ACC112 (cell line): ENCODE data around the gene DCAF15.
A peak's percentile ranks its signal among the peaks of the same experiment; 100 is the strongest.

Experiments used
- H2AFZ ChIP-seq: fragments of 200-600 bp; sonication (generic); one replicate; pipeline ENCODE4 v1.6.0; 2017; ENCODE audit warnings: antibody characterized with exemption, low read length; ENCODE audit not compliant: unreplicated experiment
- H3K27ac ChIP-seq: fragments of 200-600 bp; sonication (generic); 2 replicates; pipeline ENCODE4 v1.5.1; 2014; ENCODE audit warnings: low read depth, mild to moderate bottlenecking, antibody characterized with exemption, low read length, moderate library complexity
- H3K27me3 ChIP-seq: fragments of 200-600 bp; sonication (generic); 2 replicates; pipeline ENCODE4 v1.6.1; 2014; ENCODE audit warnings: mild to moderate bottlenecking, antibody characterized with exemption, low read length, moderate library complexity, mixed read lengths; ENCODE audit not compliant: insufficient read depth
- H3K36me3 ChIP-seq: fragments of 200-600 bp; sonication (generic); 2 replicates; pipeline ENCODE4 v1.6.1; 2016; ENCODE audit warnings: mild to moderate bottlenecking, antibody characterized with exemption, low read length, moderate library complexity, mixed read lengths; ENCODE audit not compliant: insufficient read depth
- H3K4me1 ChIP-seq: fragments of 200-600 bp; sonication (generic); one replicate; pipeline ENCODE4 v1.6.1; 2016; ENCODE audit warnings: low read length, mixed read lengths; ENCODE audit not compliant: insufficient read depth, unreplicated experiment, control insufficient read depth
- H3K4me3 ChIP-seq: fragments of 200-600 bp; sonication (generic); 2 replicates; pipeline ENCODE4 v1.5.1; 2014; ENCODE audit warnings: mild to moderate bottlenecking, low read depth, low read length
- H3K79me2 ChIP-seq: fragments of 200-600 bp; sonication (generic); one replicate; pipeline ENCODE4 v1.6.0; 2016; ENCODE audit warnings: low read length; ENCODE audit not compliant: control insufficient read depth, unreplicated experiment, insufficient read depth

Gene DCAF15

GRCh38 chr19:13951043-13951442 is 1.3 kb upstream of the DCAF15 start:
- no peak overlapping the region for H3K27ac ChIP-seq
- no peaks in the 10 kb centered on the region for H3K27me3 ChIP-seq

DNA sequence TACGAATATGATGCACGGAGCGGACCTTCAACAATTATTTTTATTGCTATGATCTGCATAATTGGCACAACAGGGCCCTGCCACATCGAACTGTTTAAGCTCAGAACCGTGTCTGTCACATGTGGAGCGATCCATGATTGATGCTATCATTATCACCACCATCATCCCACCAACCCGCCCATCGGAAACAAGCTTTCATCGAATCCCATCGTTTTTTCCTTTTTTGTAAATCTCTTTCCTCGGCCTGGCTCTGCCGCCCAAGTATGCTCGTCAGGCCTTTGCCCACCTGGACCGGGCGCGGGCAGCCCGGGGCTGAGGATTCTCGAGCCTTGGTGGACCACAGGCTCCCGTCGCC is 533 bp upstream of the DCAF15 start:
- peak overlapping the region; percentile 96 for H3K4me3 ChIP-seq
- peak overlapping the region; percentile 69 for H2AFZ ChIP-seq
- no peaks in the 10 kb centered on the region for H3K36me3 ChIP-seq
- H3K79me2 ChIP-seq = peaks cover 19% of the 10 kb centered on the region
- no peaks in the 10 kb centered on the region for H3K27me3 ChIP-seq
- H3K27ac ChIP-seq = no peak overlapping the region
- H3K4me1 ChIP-seq = no peaks in the 10 kb centered on the region

More at GRCh38 chr19:13951043-13951442, 1.3 kb upstream of the DCAF15 start:
- no peak overlapping the region for H3K4me3 ChIP-seq
- no peaks in the 10 kb centered on the region for H3K4me1 ChIP-seq
- H3K36me3 ChIP-seq = no peaks in the 10 kb centered on the region
- peaks cover 19% of the 10 kb centered on the region for H3K79me2 ChIP-seq
- H2AFZ ChIP-seq = no peak overlapping the region

DNA sequence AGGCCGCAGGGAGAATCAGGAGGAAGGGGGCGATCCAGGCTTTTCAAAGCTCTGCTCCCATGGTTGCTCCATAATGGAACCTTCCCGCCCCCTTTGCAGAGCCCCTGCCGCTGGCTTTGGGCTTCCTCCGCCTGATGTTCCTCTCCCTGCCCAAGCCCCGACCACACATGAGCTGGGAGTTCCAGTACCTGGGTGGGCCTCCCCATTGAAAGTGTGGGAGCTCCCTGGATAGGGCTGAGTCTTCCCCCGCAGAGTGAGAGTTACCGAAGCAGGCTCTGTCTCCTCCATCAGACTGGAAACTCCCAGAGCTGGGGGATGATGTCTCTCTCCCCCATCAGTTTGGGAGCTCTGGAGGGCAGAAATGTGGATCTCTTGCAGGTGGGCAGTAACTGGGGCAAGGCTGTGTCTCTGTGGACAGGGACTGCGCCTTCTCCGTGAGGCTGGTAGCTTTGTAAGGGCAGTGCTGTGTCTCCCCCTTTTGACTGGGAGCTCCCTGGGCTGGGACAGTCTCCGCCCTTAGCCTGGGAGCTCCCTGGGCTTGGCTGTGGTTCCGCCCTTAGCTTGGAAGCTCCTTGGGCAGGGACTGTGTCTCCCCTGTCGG is 722 bp downstream of the DCAF15 start:
- no peak overlapping the region for H2AFZ ChIP-seq
- no peaks in the 10 kb centered on the region for H3K4me1 ChIP-seq
- H3K36me3 ChIP-seq = no peaks in the 10 kb centered on the region
- H3K4me3 ChIP-seq = peak overlapping the region; percentile 96
- no peaks in the 10 kb centered on the region for H3K27me3 ChIP-seq
- H3K27ac ChIP-seq = no peak overlapping the region
- H3K79me2 ChIP-seq = peaks cover 19% of the 10 kb centered on the region

GRCh38 chr19:13954185-13954584 is 1.9 kb downstream of the DCAF15 start:
- H3K4me3 ChIP-seq = no peak overlapping the region
- no peak overlapping the region for H2AFZ ChIP-seq
- H3K27me3 ChIP-seq = no peaks in the 10 kb centered on the region
- no peak overlapping the region for H3K27ac ChIP-seq
- H3K4me1 ChIP-seq = no peaks in the 10 kb centered on the region
- peaks cover 19% of the 10 kb centered on the region for H3K79me2 ChIP-seq
- H3K36me3 ChIP-seq = no peaks in the 10 kb centered on the region

DNA sequence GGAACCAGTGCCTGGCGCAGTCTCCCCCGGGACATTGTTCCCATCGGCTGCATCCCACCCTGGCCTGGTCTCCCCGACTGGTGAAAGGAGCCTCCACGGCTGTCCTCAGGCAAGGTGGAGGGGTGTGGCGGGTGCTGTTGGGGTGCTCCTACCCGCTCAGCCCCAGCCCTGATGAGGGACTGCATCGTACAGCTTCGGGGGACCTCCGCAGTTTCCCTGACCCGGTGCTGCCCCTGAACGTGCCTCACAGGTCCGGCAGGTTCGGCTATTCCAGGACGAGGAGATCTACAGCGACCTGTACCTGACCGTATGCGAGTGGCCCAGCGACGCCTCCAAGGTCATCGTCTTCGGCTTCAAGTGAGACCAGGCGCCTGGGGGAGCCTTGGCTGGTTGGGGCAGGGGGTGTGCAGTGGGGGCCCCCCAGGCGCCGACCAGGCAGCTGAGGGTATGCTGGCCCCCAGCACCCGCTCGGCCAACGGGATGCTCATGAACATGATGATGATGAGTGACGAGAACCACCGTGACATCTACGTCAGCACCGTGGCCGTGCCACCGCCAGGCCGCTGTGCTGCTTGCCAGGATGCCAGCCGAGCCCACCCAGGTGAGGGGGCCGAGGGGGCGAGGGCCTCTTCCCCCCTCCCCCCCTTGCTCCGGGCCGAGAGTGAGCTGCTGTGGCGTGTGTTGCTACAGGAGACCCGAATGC is 3.5 kb downstream of the DCAF15 start:
- Histone ChIP-seq H3K4me3 (no peak overlapping the region), H2AFZ (no peak overlapping the region), H3K79me2 (peaks cover 19% of the 10 kb centered on the region), H3K27ac (no peak overlapping the region), H3K36me3 (no peaks in the 10 kb centered on the region), H3K27me3 (no peaks in the 10 kb centered on the region), H3K4me1 (no peaks in the 10 kb centered on the region)

- H3K36me3 ChIP-seq = no peaks in the 10 kb centered on the region
- H2AFZ ChIP-seq = no peak overlapping the region
- H3K27me3 ChIP-seq = no peaks in the 10 kb centered on the region
- H3K79me2 ChIP-seq = peaks cover 19% of the 10 kb centered on the region
- H3K4me3 ChIP-seq = no peak overlapping the region
- no peaks in the 10 kb centered on the region for H3K4me1 ChIP-seq
- no peak overlapping the region for H3K27ac ChIP-seq
Observed at GRCh38 chr19:13956365-13956744, 4.0 kb downstream of the DCAF15 start.

DNA sequence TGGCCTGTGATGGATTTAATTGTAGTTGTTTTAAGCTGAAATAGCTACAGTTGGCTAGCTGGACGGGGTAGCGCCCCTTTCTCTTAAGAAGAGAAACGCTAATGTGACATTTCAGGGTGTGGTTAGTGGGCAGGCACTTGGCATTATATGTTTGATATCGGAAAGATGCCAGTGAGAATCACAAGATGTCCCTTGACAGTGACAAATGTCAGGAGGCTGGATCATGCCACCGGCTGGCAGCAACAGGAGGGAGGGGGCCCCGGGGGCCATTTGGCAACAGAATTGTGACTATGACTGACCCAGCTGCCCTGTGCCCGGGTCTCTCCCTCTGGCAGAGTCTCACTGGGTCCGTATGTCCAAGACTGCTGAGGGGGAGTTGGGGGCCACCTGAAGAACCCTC is 4.7 kb downstream of the DCAF15 start:
- Histone ChIP-seq H3K27me3 (no peaks in the 10 kb centered on the region), H3K4me1 (no peaks in the 10 kb centered on the region), H2AFZ (no peak overlapping the region), H3K79me2 (peaks cover 19% of the 10 kb centered on the region), H3K4me3 (no peak overlapping the region), H3K36me3 (no peaks in the 10 kb centered on the region), H3K27ac (no peak overlapping the region)

DNA sequence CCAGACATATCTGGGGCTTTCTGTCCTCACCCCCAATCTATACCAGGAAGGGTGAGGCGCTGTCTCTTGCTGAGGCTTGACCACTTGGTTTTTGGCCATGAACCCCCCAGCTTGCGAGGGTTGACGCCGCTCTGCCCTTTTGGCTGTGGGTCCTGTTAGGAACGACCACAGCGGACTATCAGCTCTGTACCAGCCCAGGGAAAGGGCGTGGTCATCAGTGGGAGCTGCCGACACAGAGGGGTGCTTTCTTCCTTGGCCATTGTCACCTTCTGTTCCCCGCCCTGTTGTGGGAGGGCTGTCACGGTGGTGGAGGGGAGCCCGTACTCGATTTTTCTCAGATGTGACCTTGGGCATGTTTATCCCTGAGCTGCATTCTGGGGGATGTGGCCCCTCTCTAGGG is 5.7 kb downstream of the DCAF15 start:
- peaks cover 16% of the 10 kb centered on the region for H3K79me2 ChIP-seq
- H3K36me3 ChIP-seq = no peaks in the 10 kb centered on the region
- no peaks in the 10 kb centered on the region for H3K4me1 ChIP-seq
- H3K27ac ChIP-seq = no peak overlapping the region
- H2AFZ ChIP-seq = no peak overlapping the region
- no peaks in the 10 kb centered on the region for H3K27me3 ChIP-seq
- no peak overlapping the region for H3K4me3 ChIP-seq

DNA sequence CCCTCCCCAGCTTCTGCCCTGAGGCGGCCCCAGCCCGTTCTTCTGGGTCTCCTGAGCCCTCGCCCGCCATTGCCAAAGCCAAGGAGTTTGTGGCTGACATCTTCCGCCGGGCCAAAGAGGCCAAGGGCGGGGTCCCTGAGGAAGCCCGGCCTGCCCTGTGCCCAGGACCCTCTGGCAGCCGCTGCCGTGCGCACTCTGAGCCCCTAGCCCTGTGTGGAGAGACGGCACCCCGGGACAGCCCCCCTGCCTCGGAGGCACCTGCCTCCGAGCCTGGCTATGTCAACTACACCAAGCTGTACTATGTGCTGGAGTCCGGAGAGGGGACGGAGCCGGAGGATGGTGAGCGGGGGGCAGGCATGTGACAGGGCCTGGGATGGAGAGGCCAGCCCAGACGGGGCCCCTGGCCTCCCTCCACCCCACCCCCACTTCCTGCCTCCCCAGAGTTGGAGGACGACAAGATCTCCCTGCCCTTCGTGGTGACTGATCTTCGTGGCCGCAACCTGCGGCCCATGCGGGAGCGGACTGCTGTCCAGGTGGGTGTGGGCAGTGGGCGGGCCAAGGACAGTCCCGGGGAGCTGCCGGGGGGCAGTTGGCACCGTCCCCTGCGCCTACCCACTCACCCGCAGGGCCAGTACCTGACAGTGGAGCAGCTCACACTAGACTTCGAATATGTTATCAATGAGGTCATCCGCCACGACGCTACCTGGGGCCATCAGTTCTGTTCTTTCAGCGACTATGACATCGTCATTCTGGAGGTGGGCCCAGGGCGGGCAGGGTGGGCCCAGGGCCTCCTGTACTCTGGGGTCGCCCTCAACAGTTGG is 7.0 kb downstream of the DCAF15 start:
- Histone ChIP-seq H3K27ac (no peak overlapping the region), H3K4me3 (no peak overlapping the region), H2AFZ (no peak overlapping the region), H3K36me3 (no peaks in the 10 kb centered on the region), H3K4me1 (no peaks in the 10 kb centered on the region), H3K79me2 (peaks cover 4% of the 10 kb centered on the region), H3K27me3 (no peaks in the 10 kb centered on the region)

DNA sequence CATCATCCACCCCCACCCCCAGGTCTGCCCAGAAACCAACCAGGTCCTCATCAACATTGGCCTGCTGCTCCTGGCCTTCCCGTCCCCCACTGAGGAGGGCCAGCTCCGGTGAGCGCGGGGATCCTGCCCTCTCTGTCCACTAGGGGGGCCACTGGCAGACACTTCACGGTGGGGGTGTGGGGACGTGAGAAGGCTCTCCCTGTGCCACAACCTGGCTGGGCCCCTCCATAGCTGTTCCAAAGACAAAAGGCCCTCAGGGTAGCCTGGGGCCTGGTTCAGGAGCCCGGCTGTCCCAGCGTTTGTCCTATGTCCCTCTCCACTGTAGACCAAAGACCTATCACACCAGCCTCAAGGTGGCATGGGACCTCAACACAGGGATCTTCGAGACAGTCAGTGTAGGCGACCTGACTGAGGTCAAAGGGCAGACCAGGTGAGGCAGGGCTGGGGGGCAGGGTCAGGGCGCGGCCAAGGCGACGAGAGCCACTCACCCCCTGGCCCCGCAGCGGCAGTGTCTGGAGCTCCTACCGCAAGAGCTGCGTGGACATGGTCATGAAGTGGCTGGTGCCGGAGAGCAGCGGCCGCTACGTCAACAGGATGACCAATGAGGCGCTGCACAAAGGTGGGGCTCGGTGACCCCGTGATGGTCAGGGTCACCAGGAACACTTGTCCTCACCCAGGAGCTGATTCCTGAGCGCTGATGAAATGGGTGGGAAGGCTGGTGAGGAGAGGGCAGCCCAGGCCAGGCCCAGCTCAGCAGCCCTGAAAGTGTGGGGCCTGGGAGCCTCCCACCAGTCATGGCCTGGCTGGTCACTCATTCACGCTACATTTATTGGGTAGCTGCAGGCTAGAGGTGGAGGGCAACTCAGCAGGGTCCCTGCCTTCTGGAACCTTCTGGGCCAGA is 7.9 kb downstream of the DCAF15 start:
- Histone ChIP-seq H3K4me3 (no peak overlapping the region), H3K4me1 (no peaks in the 10 kb centered on the region), H3K27ac (no peak overlapping the region), H2AFZ (no peak overlapping the region), H3K79me2 (no peaks in the 10 kb centered on the region), H3K27me3 (no peaks in the 10 kb centered on the region), H3K36me3 (no peaks in the 10 kb centered on the region)
